Suprapubic skin (tissue), 4 donors: Measurements from ENCODE around the gene DNAH17. TPM values are rescaled to one million over a fixed set of nuclear protein-coding genes. Genes with fewer than 3 reads are reported as not detected.

Source experiments
- DNase-seq, 2 donors: peaks; one replicate each; pipeline ENCODE4 v3.0.0-alpha.2; 2019; ENCODE audit warnings: low spot score in 2 of 2
- H3K27ac ChIP-seq: fragments of 200-600 bp; sonication (generic); one replicate; pipeline ENCODE4 v1.5.1; 2019
- H3K27me3 ChIP-seq: fragments of 200-600 bp; sonication (generic); one replicate; pipeline ENCODE4 v1.5.1; 2019
- H3K36me3 ChIP-seq: fragments of 200-600 bp; sonication (generic); one replicate; pipeline ENCODE4 v1.5.1; 2019
- H3K4me1 ChIP-seq: fragments of 200-600 bp; sonication (generic); one replicate; pipeline ENCODE4 v1.5.1; 2019
- H3K4me3 ChIP-seq: fragments of 200-600 bp; sonication (generic); one replicate; pipeline ENCODE4 v1.5.1; 2019; ENCODE audit warnings: mild to moderate bottlenecking
- H3K9me3 ChIP-seq: fragments of 200-600 bp; sonication (generic); one replicate; pipeline ENCODE4 v1.5.1; 2019
- CTCF ChIP-seq, 2 donors: fragments of 200-600 bp in 1 of 2; fragments of 450-650 bp in 1 of 2; sonication (generic) in 1 of 2; IDR thresholded peaks; one replicate each; pipeline ENCODE4 v1.5.1; 2016 to 2019; ENCODE audit warnings: antibody characterized with exemption in 2 of 2, mild to moderate bottlenecking in 1 of 2, moderate library complexity in 1 of 2
- EP300 ChIP-seq: sonication (generic); formaldehyde crosslinking; IDR thresholded peaks from one replicate; pipeline ENCODE4 v1.6.1; 2017; ENCODE audit warnings: antibody characterized with exemption
- POLR2A ChIP-seq, 2 donors: fragments of 450-650 bp; IDR thresholded peaks; one replicate each; pipeline ENCODE4 v1.6.1; 2017; ENCODE audit warnings: antibody characterized with exemption in 2 of 2, mild to moderate bottlenecking in 2 of 2, moderate library complexity in 2 of 2
- POLR2AphosphoS5 ChIP-seq, 3 donors: sonication (generic); formaldehyde crosslinking; IDR thresholded peaks; one replicate each; pipeline ENCODE4 v1.6.1; 2017; ENCODE audit warnings: antibody characterized with exemption in 3 of 3
- WGBS: methylation state at CpG from one replicate; pipeline ENCODE4 v1.1.5; 2018; 5-methylcytosine and 5-hydroxymethylcytosine counted together
- total RNA-seq, 4 donors: library from RNA; depleted of rRNA; stranded (reverse); fragments of >200 nt; gene quantifications; one replicate each; pipeline ENCODE4 v1.1.0, GENCODE V29; 2016

The DNAH17 gene
- total RNA-seq, 4 donors from 2014 or later, result 3.7 to 6.7 (median 5.2) TPM

DNA sequence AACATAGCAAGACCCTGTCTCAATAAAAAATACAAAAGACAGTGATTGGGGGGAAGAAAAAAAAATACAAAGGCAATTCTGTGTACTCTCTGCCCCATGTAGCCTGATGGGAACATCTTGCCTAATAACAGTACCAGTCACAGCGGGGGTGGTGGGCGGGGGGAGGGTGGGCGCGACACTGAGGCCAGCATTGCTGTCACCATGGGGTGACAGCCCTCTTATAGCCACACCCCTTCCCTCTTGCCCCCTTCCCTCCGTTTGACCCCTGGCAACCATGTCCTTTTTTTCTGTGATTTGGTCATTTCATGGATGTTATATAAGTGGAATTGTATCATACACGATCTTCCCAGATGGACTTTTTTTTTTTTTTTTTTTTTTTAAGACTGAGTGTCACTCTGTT, 80.9 kb downstream of the DNAH17 start:
- TF ChIP-seq EP300 (no peak), POLR2AphosphoS5 (IDR thresholded peaks at IDR 0.05) (no peak), CTCF (IDR thresholded peaks at IDR 0.05) (no peak), POLR2A (IDR thresholded peaks at IDR 0.05) (no peak)
- WGBS, result 64% methylated on average over 6 of the region's 6 CpGs
- Histone ChIP-seq H3K36me3 (no peaks in the 10 kb centered on the region), H3K27ac (no peak overlapping the region), H3K4me1 (no peaks in the 10 kb centered on the region), H3K4me3 (no peak overlapping the region), H3K27me3 (no peaks in the 10 kb centered on the region), H3K9me3 (no peaks in the 10 kb centered on the region)
- no peak for DNase-seq

DNA sequence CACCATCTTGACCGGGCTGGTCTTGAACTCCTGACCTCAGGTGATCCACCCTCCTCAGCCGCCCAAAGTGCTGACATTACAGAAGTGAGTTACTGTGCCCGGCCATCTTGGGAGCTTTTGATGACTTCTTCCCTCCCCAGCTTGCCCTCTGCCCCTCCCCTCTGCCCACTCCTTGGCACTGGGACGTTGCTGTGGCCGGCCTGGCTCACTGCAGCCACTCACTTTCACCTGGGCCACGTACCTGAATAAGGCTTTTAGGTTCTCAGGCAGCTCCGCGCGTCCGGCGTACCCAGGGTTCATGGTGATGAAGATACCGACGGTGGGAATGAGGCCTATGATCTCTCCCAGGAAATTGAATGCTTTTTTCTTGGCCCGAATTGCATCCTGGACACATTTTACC, 81.6 kb downstream of the DNAH17 start:
- no peak for DNase-seq
- WGBS, result 92% methylated on average over 14 of the region's 14 CpGs
- TF ChIP-seq CTCF (IDR thresholded peaks at IDR 0.05), result no peak
- TF ChIP-seq EP300, result no peak
- TF ChIP-seq POLR2A (IDR thresholded peaks at IDR 0.05), result no peak
- no peak for TF ChIP-seq POLR2AphosphoS5 (IDR thresholded peaks at IDR 0.05)
- no peaks in the 10 kb centered on the region for H3K9me3 ChIP-seq
- no peaks in the 10 kb centered on the region for H3K36me3 ChIP-seq
- H3K27me3 ChIP-seq, result no peaks in the 10 kb centered on the region
- H3K4me3 ChIP-seq, result no peak overlapping the region
- H3K4me1 ChIP-seq, result no peaks in the 10 kb centered on the region
- no peak overlapping the region for H3K27ac ChIP-seq

DNA sequence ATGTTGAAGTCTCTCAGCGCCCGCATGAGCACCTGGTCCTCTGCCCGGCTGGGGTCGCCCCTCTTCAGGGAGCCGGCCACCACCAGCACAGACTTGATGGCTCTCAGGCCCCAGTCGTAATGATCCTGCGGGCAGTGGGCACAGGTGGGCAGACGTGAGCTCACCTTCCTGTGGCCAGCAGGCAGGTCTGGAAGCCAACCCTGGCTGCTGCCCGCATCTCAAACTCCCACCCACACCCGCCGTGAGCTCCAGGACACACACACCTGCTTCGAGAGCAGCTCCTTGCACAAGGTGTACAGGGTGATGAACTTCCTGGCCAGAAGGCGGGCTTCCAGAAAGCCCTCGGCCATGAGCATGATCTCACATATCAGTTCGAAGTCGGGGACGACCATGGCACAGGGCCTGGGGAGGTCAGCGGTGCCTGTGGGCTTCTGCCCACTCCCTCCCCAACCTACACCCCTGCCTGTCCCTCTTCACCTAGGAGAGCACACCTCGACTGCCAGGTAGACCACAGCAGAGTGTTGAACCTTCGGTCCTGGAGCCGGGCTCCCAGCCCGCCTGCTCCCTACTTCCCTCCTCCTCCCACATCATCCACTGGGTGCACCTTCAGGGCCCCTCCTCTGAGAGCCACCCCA, 82.4 kb downstream of the DNAH17 start:
- no peak for DNase-seq
- no peaks in the 10 kb centered on the region for H3K9me3 ChIP-seq
- H3K4me1 ChIP-seq, result no peaks in the 10 kb centered on the region
- H3K36me3 ChIP-seq, result no peaks in the 10 kb centered on the region
- no peak overlapping the region for H3K27ac ChIP-seq
- no peak overlapping the region for H3K4me3 ChIP-seq
- no peak for TF ChIP-seq CTCF (IDR thresholded peaks at IDR 0.05)
- TF ChIP-seq EP300, result no peak
- TF ChIP-seq POLR2A (IDR thresholded peaks at IDR 0.05), result no peak
- WGBS, result 75% methylated on average over 13 of the region's 22 CpGs
- no peaks in the 10 kb centered on the region for H3K27me3 ChIP-seq

DNA sequence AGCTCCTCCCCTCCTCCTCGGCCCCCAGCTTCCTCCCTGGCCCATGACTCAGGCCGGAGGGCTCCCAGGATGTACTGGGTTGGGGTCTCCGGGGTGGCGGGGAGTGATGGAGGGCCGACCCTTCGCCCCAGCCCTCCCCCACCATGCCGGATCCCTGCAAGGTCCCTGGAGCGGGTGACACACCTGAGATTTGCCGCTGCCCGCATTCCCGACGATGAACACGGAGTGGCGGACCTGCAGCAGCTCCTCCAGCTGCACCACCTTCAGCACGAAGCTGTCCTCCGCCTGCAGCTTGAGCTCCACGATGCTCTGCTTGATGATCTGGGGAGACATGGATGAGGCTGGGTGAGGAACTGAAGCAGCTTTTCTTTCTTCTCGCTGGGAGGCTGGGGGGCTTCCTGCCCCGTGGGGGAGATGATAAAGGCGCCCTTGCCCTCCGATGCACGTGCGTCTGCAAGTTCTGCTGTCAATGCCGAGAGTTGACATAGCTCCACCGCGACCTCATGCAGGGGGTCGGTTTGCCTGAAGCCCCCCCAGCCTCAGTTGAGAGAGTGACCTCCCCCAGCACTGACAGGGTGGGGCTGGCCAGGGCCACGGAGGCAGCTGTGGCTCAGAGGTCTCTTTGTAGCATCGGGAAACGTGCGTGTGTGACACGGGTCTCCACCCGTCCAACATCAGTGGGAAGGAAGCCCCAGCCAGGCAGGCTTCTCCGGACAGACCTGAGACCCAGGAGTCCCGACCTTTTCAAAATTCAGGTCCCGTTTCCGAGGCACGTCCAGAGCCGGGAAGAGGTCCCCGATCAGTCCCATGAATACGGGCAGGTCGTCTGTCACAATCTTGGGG, 83.1 kb downstream of the DNAH17 start:
- no peak for DNase-seq
- 86% methylated on average over 24 of the region's 42 CpGs for WGBS
- TF ChIP-seq POLR2A (IDR thresholded peaks at IDR 0.05) (no peak), CTCF (IDR thresholded peaks at IDR 0.05) (no peak), EP300 (no peak), POLR2AphosphoS5 (IDR thresholded peaks at IDR 0.05) (no peak)
- Histone ChIP-seq H3K4me3 (no peak overlapping the region), H3K9me3 (no peaks in the 10 kb centered on the region), H3K36me3 (no peaks in the 10 kb centered on the region), H3K4me1 (no peaks in the 10 kb centered on the region), H3K27ac (no peak overlapping the region), H3K27me3 (no peaks in the 10 kb centered on the region)

DNA sequence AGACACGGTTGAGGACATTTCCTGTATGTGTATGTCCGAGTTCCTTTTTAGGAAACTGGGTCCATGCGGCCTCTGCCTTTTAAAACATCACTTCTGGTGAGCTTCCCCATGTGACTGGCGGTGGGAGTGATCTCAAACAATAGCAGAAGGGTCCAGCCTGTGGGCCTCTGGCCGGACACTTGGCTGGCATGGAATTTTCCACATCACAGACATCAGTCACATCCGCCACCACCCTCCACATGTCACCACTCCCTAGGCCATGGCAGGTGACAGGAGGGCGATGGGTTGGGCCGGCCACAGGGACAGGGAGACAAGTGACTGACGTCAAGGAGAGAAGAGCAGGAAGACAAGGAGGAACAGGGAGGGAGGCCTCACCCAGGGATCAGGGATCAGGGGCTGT, 83.7 kb downstream of the DNAH17 start:
- no peak overlapping the region for H3K27ac ChIP-seq
- no peaks in the 10 kb centered on the region for H3K9me3 ChIP-seq
- WGBS, result 68% methylated on average over 8 of the region's 9 CpGs
- TF ChIP-seq POLR2AphosphoS5 (IDR thresholded peaks at IDR 0.05) (no peak), POLR2A (IDR thresholded peaks at IDR 0.05) (no peak), CTCF (IDR thresholded peaks at IDR 0.05) (no peak), EP300 (no peak)
- no peaks in the 10 kb centered on the region for H3K27me3 ChIP-seq
- H3K36me3 ChIP-seq, result no peaks in the 10 kb centered on the region
- H3K4me1 ChIP-seq, result no peaks in the 10 kb centered on the region
- no peak overlapping the region for H3K4me3 ChIP-seq
- DNase-seq, result no peak
